HG02763 (cell line): Measurements from ENCODE around the gene HOXA7.

Source experiments
- ATAC-seq: cut with Tn5 transposase; IDR thresholded peaks from one replicate; pipeline ENCODE4 v1.9.1; 2021; ENCODE audit warnings: mild to moderate bottlenecking, moderate library complexity; ENCODE audit not compliant: unreplicated experiment

Gene HOXA7

GRCh38 chr7:27149842-27150567 is 6.5 kb downstream of the HOXA7 start:
- no peak for ATAC-seq

GRCh38 chr7:27148756-27149641 is 7.5 kb downstream of the HOXA7 start:
- no peak for ATAC-seq

- no peak for ATAC-seq
These were observed 8.3 kb downstream of the HOXA7 start for GRCh38 chr7:27148031-27148755.

GRCh38 chr7:27147199-27148030 is 9.1 kb downstream of the HOXA7 start, which contains the start of gene HOXA6:
HOXA6 (minus strand) TSS chr7:27147774; CDS start chr7:27147749, 25 bp downstream.
- ATAC-seq: no peak

GRCh38 chr7:27146491-27147198 is 9.8 kb downstream of the HOXA7 start:
- no peak for ATAC-seq

GRCh38 chr7:27145914-27146412 is 10.5 kb downstream of the HOXA7 start:
- no peak for ATAC-seq

- ATAC-seq: no peak
These were observed 11.1 kb downstream of the HOXA7 start for GRCh38 chr7:27145165-27145913.

GRCh38 chr7:27144781-27145164 is 11.7 kb downstream of the HOXA7 start:
- no peak for ATAC-seq

- ATAC-seq: no peak
These were observed 12.3 kb downstream of the HOXA7 start for GRCh38 chr7:27143950-27144780.

GRCh38 chr7:27143023-27143949 is 13.2 kb downstream of the HOXA7 start, which contains the start of gene HOXA5:
HOXA5 (minus strand) TSS chr7:27143681; CDS start chr7:27143607, 74 bp downstream.
- ATAC-seq: no peak

GRCh38 chr7:27142580-27143022 is 13.9 kb downstream of the HOXA7 start:
- no peak for ATAC-seq

- ATAC-seq: no peak
These were observed 14.4 kb downstream of the HOXA7 start for GRCh38 chr7:27141923-27142579.

GRCh38 chr7:27141137-27141922 is 15.1 kb downstream of the HOXA7 start:
- no peak for ATAC-seq

GRCh38 chr7:27140126-27140857 is 16.2 kb downstream of the HOXA7 start:
- ATAC-seq: no peak
